WTC11 (cell line): ENCODE results near the gene ACVR2A.

Source experiments
- JUN ChIP-seq: sonication (generic); formaldehyde crosslinking; IDR thresholded peaks from 2 replicates; pipeline ENCODE4 v1.8.0; 2023; ENCODE audit warnings: mild to moderate bottlenecking, missing genetic modification reagents
- ZNF219 ChIP-seq: sonication (generic); formaldehyde crosslinking; IDR thresholded peaks from 2 replicates; pipeline ENCODE4 v1.8.0; 2023; ENCODE audit warnings: missing genetic modification reagents, mild to moderate bottlenecking, borderline replicate concordance
- ZNF317 ChIP-seq: sonication (generic); formaldehyde crosslinking; IDR thresholded peaks from 2 replicates; pipeline ENCODE4 v1.8.1; 2023; ENCODE audit warnings: low read depth, mild to moderate bottlenecking, moderate library complexity, missing genetic modification reagents, borderline replicate concordance
- TF ChIP-seq, protein P1 (sequence below): fragments of 200-600 bp; IDR thresholded peaks from 2 replicates; pipeline ENCODE4 v1.8.0; 2022; ENCODE audit warnings: antibody characterized with exemption
- TF ChIP-seq, protein P2 (sequence below): sonication (generic); formaldehyde crosslinking; IDR thresholded peaks from 2 replicates; pipeline ENCODE4 v1.8.1; 2023; ENCODE audit warnings: mild to moderate bottlenecking, missing genetic modification reagents
- TF ChIP-seq, protein P3 (sequence below): sonication (generic); formaldehyde crosslinking; IDR thresholded peaks from 2 replicates; pipeline ENCODE4 v1.8.1; 2022; ENCODE audit warnings: mild to moderate bottlenecking, moderate library complexity, missing genetic modification reagents
- TF ChIP-seq, protein P4 (sequence below): sonication (generic); formaldehyde crosslinking; conservative IDR thresholded peaks from 2 replicates; pipeline ENCODE4 v1.8.1; 2022; ENCODE audit warnings: mild to moderate bottlenecking, missing genetic modification reagents

DNA sequence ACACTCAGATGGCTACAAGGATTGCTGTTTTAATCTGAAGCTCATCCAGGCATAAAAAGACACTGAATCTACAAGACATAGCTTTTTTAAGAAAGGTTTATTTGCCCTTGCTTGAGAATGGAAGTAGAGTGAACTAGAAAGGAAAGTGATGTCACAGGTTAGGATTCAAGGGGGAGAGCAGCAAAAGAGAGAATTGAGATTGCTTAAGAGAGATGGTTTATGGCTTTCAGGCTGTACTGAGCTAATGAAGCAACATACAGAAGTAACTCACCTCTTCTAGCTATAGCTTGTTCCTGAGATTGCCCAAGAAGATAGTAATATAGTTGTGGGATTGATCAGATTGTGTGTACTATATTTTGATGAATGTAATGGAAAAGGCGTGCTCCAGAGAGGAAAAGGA is 26.1 kb upstream of the ACVR2A start:
- TF ChIP-seq, protein P1, sequence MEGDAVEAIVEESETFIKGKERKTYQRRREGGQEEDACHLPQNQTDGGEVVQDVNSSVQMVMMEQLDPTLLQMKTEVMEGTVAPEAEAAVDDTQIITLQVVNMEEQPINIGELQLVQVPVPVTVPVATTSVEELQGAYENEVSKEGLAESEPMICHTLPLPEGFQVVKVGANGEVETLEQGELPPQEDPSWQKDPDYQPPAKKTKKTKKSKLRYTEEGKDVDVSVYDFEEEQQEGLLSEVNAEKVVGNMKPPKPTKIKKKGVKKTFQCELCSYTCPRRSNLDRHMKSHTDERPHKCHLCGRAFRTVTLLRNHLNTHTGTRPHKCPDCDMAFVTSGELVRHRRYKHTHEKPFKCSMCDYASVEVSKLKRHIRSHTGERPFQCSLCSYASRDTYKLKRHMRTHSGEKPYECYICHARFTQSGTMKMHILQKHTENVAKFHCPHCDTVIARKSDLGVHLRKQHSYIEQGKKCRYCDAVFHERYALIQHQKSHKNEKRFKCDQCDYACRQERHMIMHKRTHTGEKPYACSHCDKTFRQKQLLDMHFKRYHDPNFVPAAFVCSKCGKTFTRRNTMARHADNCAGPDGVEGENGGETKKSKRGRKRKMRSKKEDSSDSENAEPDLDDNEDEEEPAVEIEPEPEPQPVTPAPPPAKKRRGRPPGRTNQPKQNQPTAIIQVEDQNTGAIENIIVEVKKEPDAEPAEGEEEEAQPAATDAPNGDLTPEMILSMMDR = no peak
- TF ChIP-seq, protein P2, sequence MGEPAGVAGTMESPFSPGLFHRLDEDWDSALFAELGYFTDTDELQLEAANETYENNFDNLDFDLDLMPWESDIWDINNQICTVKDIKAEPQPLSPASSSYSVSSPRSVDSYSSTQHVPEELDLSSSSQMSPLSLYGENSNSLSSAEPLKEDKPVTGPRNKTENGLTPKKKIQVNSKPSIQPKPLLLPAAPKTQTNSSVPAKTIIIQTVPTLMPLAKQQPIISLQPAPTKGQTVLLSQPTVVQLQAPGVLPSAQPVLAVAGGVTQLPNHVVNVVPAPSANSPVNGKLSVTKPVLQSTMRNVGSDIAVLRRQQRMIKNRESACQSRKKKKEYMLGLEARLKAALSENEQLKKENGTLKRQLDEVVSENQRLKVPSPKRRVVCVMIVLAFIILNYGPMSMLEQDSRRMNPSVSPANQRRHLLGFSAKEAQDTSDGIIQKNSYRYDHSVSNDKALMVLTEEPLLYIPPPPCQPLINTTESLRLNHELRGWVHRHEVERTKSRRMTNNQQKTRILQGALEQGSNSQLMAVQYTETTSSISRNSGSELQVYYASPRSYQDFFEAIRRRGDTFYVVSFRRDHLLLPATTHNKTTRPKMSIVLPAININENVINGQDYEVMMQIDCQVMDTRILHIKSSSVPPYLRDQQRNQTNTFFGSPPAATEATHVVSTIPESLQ (CRISPR knock-in tag) = no peak
- TF ChIP-seq, protein P3, sequence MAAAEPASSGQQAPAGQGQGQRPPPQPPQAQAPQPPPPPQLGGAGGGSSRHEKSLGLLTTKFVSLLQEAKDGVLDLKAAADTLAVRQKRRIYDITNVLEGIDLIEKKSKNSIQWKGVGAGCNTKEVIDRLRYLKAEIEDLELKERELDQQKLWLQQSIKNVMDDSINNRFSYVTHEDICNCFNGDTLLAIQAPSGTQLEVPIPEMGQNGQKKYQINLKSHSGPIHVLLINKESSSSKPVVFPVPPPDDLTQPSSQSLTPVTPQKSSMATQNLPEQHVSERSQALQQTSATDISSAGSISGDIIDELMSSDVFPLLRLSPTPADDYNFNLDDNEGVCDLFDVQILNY = no peak
- TF ChIP-seq, protein P4, sequence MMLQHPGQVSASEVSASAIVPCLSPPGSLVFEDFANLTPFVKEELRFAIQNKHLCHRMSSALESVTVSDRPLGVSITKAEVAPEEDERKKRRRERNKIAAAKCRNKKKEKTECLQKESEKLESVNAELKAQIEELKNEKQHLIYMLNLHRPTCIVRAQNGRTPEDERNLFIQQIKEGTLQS (CRISPR knock-in tag) = no peak
- TF ChIP-seq JUN (CRISPR knock-in tag) = no peak
- no peak for TF ChIP-seq ZNF219
- TF ChIP-seq ZNF317 (CRISPR knock-in tag) = no peak
